ENCODE data around the gene CTNNA3.
"Not testable (repeated sequence)": the region's sequence is repeated elsewhere in the genome, so short reads cannot be mapped to it uniquely, and the experiment has no call there.

The CTNNA3 gene

DNA sequence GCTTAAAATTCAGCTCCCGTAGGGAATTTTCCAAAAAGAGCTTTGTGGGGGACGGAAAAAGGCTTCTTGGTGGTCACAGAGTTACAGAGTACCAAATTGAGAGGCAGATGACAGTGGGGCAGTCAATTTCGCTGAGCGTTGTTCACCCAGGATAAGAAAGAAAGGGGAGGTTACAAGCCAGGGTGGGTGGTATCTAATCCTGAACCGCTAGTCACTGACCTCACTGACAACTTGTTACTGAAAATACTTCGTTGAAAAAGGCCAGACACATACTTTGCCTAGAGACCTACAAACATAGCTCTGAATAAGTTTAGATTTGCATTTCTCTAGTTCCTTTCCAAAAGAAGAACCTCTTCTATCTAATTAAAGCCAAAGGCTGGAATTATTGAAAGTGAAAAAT lies at the start of gene CTNNA3:
TSS of gene CTNNA3 (minus strand) at position 167 of the 400 bp plus-strand sequence.
- no peak for DNase-seq

DNA sequence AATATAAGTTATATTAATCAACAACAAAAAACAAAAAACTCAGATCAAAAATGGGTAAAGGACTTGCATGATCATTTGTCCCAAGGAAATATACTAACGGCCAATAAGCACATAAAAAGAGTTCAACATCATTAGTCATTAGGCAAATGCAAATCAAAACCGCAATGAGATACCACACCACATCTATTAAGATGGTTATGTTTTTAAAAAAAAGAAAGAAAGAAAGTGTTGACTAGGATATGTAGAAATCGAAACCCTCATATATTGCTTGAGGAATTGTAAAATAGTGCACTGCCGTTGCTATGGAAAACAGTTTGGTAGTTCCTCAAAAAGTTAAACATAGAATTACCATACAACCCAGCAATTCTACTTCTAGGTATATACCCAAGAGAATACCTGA lies 39.4 kb upstream of the CTNNA3 start:
- DNase-seq, result no peak

DNA sequence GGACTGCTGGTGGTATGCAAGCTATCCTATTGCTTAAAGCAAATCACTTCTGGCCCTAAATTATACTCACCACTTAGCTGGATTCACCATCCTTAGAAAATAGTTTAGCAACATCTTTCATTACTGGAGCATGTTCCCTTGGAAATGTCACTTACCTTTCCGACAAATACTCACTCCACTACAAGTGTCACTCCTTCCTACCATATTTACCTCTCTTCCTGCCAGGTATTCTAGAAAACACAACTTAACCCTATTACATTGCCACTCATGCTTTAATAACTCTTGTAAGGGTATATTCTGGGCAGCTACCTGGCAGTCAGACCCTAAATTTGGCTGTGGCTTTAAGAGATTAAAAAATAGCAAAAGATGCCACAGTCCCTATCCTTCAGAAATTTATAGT lies 37.5 kb upstream of the CTNNA3 start:
- no peak for DNase-seq

DNA sequence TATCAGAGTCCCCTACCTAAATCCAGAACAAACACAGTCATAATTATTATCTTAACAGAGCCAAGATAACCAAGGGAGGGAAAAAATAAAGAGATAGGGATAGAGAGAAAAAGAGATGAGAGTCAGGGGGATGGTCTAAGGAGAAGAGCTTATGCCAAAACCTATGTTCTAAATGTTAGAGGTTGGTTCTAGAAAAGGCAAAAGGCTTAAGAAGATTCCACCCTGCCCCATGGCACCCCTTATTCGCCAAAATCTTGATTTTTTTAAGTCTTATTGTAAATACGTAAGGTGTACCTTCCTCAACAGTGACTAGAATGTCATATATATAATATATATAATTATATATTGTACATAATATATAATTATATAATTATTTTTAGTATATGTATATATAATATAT lies 29.6 kb upstream of the CTNNA3 start:
- no peak for DNase-seq

DNA sequence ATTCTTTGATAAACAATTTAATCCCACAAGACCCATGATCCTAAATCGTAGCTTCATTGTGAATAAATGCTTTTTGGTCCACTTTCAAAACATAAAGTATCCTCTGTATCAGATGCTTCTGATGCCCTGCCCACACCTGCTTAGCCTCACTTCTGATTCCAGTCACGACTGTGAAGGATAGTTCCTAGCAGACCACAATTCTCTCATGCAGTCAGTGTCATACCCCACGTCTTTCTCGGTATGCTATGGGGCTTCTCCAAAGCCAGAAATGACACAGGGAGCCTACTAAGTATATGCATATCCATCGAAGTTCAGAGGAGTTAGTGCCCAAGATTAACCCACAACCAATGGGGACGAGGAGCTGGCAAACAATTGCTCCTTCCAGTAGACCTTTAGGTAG lies 27.6 kb upstream of the CTNNA3 start:
- no peak for DNase-seq

DNA sequence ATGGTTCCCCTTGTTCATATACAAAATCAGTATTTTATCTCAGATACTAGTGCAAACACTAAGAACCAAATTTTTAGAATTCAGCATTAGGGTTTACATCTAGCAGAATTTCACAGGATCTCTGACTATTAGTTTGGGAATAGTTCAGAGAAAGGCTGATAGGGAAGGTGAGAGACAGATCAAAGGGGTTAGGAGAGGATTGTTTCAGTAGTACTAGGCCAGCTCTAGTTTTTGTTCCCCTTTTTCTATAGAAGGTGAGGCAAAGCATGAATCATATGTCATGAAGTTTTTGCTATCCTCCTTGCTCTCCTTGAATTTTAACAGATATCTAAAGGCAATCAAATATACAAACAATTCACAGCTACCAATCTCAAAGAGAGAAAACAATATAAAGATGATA lies 26.1 kb upstream of the CTNNA3 start:
- no peak for DNase-seq

DNA sequence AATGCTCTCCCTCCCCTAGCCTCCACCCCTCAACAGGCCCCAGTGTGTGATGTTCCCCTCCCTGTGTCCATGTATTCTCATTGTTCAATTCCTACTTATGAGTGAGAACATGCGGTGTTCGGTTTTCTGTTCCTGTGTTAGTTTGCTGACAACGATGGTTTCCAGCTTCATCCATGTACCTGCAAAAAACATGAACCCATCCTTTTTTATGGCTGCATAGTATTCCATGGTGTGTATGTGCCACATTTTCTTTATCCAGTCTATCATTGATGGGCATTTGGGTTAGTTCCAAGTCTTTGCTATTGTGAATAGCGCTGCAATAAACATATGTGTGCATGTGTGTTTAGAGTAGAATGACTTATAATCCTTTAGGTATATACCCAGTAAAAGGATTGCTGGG lies 20.5 kb upstream of the CTNNA3 start:
- not testable (repeated sequence) for DNase-seq

DNA sequence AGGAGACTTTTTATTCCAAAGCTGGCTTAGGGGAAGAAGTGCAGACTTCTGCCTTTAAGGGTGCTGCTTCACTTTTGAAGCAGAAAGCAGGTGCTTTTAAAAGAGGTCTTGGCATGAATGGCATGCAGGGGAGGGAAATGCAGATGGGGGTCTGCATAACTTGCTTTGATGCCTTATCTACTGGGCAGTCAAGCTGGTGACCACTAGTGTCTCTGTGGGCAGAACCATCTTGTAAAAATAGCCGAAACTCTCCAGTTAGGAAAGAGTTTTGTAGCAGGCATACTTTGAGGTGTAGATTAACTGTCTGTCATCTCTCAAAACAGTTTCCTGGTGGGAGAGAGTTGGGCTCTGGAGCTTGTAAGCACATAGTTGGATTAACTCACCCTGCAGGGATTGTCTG lies 9.9 kb upstream of the CTNNA3 start:
- DNase-seq, result no peak

DNA sequence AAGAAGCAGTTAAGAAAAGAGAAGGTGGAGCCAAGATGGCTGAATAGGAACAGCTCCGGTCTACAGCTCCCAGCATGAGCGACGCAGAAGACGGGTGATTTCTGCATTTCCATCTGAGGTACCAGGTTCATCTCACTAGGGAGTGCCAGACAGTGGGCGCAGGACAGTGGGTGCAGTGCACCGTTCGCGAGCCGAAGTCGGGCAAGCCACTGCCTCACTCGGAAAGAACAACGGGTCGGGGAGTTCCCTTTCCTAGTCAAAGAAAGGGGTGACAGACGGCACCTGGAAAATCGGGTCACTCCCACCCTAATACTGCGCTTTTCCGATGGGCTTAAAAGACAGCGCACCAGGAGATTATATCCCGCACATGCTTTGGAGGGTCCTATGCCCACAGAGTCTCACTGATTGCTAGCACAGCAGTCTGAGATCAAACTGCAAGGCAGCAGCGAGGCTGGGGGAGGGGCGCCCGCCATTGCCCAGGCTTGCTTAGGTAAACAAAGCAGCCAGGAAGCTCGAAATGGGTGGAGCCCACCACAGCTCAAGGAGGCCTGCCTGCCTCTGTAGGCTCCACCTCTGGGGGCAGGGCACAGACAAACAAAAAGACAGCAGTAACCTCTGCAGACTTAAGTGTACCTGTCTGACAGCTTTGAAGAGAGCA lies 3.7 kb upstream of the CTNNA3 start:
- DNase-seq, result not testable (repeated sequence)

DNA sequence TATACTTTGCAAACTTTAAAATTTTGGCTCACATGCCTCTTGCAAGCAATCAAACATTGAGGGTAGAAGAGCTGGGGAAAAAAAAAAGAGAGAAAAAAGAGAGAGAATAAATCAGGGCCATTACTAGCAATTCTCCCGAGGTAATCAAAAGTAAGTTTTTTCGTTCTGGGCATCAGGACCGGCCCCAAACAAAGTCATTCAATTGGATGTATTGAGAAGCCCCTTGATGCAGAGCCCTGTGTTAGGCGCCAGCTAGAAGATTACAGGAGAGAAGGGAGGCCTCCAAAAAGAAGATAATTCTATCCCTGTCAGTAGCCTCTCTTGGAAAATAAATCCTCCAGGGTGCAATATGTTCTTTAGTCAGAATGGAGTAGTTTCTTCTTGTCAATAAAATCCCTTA lies 2.2 kb upstream of the CTNNA3 start:
- no peak for DNase-seq

DNA sequence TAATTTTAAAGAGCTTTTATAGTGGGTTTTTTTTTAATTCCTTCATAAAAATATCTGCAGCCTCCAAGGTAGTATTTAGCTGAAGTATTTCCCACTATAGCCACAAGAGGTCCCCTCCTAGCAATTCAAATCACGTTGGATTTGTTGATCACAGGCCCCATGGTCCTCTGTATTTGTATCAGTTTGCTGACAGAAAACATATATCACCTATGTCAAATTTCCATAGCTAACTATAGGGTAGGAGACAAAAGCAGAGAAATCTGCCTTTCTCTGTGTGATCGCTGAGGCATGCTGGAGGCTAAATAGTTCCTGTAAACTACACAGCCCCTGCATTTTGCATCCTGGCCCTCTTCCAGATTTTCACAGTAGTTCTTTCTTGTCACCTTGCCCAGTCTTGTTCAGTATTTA lies 1.7 kb upstream of the CTNNA3 start:
- DNase-seq, result peak; percentile 17

DNA sequence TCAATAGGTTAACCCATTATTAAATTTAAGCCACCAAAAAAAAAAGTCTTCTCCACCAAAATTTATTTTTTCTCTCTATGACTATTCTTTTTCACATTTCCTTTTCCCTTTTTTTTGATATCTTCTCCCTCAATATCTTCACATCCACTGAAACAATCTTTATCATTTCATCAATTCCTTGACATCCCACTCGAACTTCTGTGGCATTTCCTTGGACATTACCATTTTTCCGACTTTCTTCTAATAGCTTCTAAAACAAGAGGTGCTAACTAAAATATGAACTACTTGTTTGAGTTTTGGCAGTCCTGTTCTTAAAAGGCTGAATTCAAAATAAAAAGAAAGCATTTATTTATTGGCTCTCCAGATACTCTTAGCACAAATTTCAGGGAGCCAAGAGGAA lies 684 bp upstream of the CTNNA3 start:
- no peak for DNase-seq

DNA sequence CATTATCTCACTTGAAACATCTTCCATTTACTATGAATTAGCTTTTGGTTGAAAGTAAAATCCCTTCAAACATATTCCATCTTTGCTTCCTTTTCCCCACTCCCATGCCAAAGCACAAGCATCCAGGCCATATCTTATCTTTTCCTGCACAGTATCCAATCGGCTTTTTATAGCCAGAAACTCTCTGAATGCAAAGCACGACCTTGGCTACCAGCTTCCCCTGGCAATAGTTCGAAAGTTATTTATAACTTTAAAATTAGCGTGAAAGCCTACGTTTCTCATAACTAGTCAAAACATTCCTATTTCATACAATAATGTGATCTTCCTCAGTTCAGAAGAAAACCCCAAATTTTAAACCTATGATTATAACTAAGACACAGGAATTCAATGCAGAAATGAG lies 440 bp downstream of the CTNNA3 start:
- no peak for DNase-seq

DNA sequence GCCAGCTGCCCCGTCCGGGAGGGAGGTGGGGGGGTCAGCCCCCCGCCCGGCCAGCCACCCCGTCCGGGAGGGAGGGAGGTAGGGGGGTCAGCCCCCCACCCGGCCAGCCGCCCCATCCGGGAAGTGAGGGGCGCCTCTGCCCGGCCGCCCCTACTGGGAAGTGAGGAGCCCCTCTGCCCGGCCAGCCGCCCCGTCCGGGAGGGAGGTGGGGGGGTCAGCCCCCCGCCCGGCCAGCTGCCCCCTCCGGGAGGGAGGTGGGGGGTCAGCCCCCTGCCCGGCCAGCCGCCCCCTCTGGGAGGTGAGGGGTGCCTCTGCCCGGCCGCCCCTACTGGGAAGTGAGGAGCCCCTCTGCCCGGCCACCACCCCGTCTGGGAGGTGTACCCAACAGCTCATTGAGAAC lies 4.1 kb downstream of the CTNNA3 start:
- not testable (repeated sequence) for DNase-seq

DNA sequence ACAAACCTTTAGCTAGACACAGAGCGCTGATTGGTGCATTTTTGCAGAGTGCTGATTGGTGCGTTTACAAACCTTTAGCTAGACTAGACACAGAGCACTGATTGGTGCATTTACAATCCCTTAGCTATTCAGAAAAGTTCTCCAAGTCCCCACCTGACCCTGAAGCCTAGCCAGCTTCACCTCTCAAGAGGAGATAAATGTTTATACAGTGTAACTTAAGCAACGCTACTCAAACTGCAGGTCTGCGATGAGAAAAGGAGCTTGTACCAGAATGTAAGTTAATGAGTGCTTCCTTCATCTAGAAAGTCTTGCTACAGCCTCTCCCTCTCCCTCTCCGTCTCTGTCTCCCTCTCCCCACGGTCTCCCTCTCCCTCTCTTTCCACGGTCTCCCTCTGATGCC lies 5.5 kb downstream of the CTNNA3 start:
- DNase-seq, result not testable (repeated sequence)

DNA sequence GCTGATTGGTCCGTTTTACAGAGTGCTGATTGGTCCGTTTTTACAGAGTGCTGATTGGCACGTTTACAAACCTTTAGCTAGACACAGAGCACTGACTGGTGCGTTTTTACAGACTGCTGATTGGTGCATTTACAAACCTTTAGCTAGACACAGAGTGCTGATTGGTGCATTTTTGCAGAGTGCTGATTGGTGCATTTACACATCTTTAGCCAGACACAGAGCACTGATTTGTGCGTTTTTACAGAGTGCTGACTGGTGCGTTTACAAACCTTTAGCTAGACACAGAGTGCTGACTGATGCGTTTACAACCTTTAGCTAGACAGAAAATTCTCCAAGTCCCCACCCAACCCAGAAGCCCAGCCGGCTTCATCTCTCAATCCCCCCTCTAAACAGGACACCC lies 11.9 kb downstream of the CTNNA3 start:
- DNase-seq, result not testable (repeated sequence)

DNA sequence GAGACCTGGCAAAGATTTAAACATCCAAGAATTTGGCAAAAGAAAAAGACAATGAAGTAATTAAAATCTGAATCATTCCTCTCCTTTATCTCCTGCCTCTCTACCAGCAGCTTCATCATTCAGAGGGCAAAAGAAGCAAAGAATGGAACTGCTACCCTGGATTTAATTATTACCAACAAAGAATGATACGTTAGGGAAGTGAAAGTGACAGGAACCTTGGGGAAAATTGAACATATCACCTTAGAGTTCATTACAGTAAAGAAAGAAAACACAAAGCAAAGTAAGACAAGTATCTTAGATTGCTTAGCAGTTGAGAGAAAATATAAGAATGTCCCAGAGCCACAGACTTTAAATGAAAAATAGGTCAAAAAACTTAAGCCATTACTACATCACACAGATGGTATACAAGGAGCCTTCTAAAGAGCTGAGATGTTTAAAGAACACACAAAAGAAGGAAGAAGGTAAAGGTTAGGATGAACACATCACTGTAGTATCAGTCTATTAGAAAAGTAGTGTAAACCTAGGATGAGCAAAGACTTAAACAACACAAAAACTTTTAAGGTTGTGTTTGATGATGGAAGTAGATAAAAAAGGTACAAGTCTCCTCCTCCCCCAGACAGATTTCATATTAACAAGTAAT lies 17.5 kb downstream of the CTNNA3 start:
- DNase-seq, result no peak

DNA sequence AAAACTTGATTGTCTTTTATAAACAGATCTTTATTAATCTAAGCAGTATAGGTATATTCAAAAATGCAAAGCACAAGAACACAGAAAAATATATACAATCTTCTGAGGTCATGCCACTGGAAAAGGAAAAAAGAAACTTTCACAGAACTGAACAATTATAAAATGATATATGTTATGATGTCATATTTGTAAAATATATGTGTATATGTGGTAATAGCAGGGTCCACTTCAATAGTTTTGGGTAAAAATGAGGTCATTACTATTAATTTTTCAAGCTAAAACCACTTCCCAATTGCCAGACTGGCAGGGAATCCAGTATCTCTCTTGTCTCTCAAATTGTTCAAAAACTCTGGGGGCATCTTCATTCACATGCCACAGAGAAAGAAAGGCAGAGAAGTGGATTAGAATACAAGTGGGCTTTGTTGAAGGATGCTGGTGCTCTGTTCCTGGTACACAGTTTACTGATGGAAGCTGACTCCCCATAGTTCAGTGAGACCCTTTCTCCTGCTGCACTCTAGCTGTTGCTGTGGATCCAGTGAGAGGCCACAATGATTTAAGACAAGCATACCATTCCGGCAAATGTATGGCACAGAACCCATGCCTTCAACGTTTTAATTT lies 19.7 kb downstream of the CTNNA3 start:
- no peak for DNase-seq

DNA sequence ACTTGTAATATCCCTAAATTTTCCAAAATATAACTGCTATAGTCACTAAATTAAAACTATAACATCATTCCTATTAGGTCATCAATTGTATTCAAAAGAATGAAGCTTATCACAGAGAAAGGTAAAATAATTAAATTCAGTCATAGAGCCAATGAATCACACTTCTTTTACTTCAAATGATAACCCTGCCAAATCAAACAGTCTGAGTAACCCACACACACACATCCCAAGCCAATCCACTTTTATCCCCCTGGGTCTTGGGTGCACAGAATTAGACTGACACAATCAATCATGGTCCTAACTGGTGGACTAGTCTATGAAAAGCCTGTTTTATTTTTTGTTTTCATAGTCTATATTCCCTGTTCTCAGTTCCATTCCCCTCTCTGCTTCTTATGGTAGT lies 25.6 kb downstream of the CTNNA3 start:
- no peak for DNase-seq

DNA sequence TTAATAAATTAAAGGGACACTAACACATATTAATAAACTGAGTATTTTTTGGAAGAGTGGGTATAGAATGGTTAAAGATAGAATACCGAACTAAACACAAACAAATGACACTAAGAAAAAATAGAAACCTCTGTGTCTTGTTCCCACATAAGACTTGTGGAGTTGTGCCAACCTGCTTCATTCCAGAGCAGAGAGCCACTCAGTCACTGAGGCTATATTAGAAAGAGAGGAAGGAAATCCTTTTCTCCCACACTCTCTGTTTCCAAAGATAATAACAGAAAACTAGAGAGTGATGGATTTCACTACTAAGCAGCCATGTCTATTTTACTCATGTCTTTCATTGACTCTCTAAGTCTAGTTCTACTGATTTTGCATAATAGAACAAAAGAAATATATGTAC lies 26.0 kb downstream of the CTNNA3 start:
- no peak for DNase-seq

DNA sequence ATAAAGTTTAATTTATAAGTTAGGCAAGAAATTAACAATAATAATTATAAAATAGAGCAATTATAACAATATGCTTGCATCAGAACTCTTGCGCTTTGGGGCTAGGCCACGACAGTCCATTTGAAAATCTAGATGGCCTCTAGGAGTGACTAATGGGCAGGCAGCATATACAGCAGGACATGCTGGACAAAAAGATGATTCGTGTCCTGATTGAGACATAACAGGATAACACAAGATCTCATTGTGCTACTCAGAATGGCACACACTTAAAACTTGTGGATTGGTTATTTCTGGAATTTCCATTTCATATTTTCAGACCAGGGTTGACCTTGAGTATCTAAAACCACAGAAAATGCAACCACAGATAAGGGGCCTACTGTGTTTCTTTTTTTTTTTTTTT lies 27.5 kb downstream of the CTNNA3 start:
- DNase-seq, result no peak

DNA sequence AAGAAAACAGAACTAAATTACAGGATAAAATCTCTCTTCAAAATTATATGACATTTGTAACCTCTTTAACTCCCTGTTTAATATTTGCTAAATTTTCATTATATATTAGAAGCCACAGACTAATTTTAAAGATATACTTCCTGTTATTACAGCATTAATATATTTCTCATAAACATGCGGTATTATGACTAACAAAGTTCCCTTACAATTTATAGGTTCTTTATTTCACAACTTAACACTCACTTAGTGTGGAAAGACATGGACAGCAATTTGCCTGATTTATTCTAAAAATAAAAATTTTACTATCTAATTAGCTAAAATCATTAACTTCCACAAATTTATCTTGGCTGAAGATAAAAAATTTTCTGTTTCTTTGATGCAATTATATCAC lies 29.0 kb downstream of the CTNNA3 start:
- DNase-seq, result no peak

DNA sequence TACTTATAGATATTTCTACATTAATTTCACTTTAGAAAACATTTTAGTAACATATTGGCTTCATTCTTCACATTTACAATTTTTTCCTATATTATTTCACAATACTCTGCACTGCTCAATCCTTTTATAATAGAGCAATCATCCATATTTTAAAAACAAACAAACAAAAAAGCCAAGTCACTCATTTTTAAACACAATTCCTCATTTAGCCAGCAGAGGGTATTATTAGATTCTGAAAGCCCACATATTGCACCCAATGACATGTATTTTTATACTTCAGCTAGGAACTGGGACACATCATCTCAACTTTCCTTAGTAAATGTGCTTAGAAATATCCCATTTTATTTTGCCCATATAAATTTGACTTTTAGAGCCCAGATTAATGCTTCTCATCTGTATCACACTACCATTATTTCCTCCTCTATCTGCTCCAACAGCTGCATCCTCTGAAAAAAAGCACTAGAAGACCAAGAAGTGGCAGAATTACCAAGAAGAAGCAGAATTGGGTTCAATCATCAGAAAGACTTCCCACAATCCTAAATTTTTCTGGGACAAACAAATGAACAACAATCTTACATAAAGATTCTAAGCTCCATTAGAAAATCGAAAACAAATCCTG lies 29.5 kb downstream of the CTNNA3 start:
- no peak for DNase-seq

DNA sequence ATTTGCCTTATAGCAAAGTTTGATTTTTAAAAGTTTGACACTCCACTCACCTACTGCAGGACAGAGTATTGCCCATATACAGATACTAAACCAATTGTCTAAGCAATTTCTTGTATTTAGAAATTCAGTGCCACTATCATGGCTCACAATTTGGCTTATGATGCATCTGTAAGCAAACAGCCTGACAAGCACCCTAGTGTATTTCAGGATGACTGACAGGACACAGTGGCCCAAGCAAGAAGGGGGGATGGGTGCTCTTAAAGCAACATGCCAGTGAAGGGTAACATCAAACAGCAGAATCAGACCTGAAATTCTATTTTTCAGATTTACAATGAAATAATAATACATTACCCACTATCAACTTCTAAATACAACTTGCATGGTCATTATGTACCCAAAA lies 30.5 kb downstream of the CTNNA3 start:
- DNase-seq, result no peak

All from NCI-H1048 (cell line).